GM19193 (cell line): ENCODE results near the gene N4BP3.

Source experiments
- POLR2A ChIP-seq: IDR thresholded peaks from 4 replicates; pipeline ENCODE4 v1.6.1; 2011; ENCODE audit not compliant: insufficient read depth, insufficient read length; ENCODE audit errors: extremely low read depth

The N4BP3 gene

GRCh38 chr5:178152491-178153444 lies 39.4 kb downstream of the N4BP3 start:
- TF ChIP-seq POLR2A: no peak

GRCh38 chr5:178153530-178154340 lies 40.4 kb downstream of the N4BP3 start, which contains the start of gene NHP2:
Gene NHP2, minus strand, starts transcription at chr5:178153885. Its CDS starts 68 bp downstream, at chr5:178153817.
- TF ChIP-seq POLR2A: peak; percentile 66

- TF ChIP-seq POLR2A: no peak
Measured at GRCh38 chr5:178155065-178155464, 41.7 kb downstream of the N4BP3 start.

GRCh38 chr5:178160176-178160575 lies 46.8 kb downstream of the N4BP3 start:
- TF ChIP-seq POLR2A: no peak

- no peak for TF ChIP-seq POLR2A
Measured at GRCh38 chr5:178162481-178162880, 49.1 kb downstream of the N4BP3 start.

- no peak for TF ChIP-seq POLR2A
Measured at GRCh38 chr5:178163772-178164735, 50.7 kb downstream of the N4BP3 start.

- no peak for TF ChIP-seq POLR2A
Measured at GRCh38 chr5:178165581-178165980, 52.2 kb downstream of the N4BP3 start.

GRCh38 chr5:178170455-178170854 lies 57.1 kb downstream of the N4BP3 start:
- no peak for TF ChIP-seq POLR2A

GRCh38 chr5:178174456-178174855 lies 61.1 kb downstream of the N4BP3 start:
- no peak for TF ChIP-seq POLR2A
